ENCODE data around the gene PTPRN2. TPM values are rescaled to one million over a fixed set of nuclear protein-coding genes. Genes with fewer than 3 reads are reported as not detected.

The PTPRN2 gene
- total RNA-seq, 1 donor from 2014 or later: 15.4 TPM

DNA sequence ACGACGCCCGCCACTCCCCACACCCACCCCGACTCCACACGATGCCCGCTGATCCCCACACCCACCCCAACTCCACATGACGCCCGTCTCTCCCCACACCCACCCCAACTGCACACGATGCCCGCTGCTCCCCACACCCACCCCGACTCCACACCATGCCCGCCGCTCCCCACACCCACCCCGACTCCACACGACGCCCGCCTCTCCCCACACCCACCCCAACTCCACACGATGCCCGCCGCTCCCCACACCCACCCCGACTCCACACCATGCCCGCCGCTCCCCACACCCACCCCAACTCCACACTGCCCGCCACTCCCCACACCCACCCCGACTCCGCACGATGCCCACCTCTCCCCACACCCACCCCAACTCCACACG, 933.8 kb downstream of the PTPRN2 start:
- Mint-ChIP-seq H3K4me3 (no peak overlapping the region), H3K27ac (no peak overlapping the region), H3K4me1 (ENCODE audit: unreplicated experiment) (no peaks in the 10 kb centered on the region), H3K27me3 (no peaks in the 10 kb centered on the region), H3K9me3 (no peaks in the 10 kb centered on the region), H3K36me3 (no peaks in the 10 kb centered on the region)
- DNase-seq (ENCODE audit: extremely low spot score, unreplicated experiment): no peak
- TF ChIP-seq, protein P1, sequence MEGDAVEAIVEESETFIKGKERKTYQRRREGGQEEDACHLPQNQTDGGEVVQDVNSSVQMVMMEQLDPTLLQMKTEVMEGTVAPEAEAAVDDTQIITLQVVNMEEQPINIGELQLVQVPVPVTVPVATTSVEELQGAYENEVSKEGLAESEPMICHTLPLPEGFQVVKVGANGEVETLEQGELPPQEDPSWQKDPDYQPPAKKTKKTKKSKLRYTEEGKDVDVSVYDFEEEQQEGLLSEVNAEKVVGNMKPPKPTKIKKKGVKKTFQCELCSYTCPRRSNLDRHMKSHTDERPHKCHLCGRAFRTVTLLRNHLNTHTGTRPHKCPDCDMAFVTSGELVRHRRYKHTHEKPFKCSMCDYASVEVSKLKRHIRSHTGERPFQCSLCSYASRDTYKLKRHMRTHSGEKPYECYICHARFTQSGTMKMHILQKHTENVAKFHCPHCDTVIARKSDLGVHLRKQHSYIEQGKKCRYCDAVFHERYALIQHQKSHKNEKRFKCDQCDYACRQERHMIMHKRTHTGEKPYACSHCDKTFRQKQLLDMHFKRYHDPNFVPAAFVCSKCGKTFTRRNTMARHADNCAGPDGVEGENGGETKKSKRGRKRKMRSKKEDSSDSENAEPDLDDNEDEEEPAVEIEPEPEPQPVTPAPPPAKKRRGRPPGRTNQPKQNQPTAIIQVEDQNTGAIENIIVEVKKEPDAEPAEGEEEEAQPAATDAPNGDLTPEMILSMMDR (conservative IDR thresholded peaks at IDR 0.05): no peak

DNA sequence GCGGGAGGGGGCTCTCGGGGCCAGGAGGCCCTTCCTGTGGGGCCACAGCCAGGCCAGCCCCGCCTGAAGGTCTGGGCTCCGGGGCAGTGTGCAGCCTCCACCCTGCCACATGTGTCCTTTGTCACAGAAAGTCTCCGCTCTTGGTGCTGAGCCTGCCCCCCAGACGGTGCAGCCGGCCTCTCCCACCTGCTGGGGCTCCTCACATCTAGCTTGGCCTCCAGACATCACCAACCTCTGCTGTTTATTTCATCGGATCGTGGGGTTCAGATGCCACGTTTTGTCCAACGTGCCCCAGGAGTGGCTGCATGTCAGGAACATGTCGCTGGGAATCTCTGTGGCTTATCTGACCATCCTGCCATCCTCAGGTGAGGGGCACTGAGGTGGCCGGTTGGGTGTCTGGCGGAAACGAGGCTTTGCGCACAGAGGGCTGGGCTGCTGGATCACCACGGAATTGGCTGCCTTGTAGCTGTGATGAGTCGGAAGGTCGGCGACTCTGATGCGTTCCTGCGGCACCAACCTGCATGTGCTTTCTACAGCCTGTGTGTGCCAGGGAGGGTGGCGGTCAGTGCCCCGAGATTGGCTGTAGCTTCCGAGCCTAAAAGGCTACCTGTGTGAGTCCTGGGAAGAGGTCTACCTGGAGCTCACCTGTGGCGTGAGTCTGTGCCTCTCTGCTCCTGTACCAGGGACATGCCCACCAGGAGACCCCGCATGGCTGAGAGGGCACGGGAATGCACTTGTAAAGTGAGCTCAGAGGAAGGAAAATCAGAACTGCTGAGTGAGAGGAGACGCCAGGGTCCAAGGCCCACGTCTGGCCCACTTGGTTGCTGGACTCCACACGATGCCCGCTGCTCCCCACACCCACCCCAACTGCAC, 934.4 kb downstream of the PTPRN2 start:
- Mint-ChIP-seq H3K4me1 (ENCODE audit: unreplicated experiment) (no peaks in the 10 kb centered on the region), H3K36me3 (no peaks in the 10 kb centered on the region), H3K27ac (no peak overlapping the region), H3K9me3 (no peaks in the 10 kb centered on the region), H3K4me3 (no peak overlapping the region), H3K27me3 (no peaks in the 10 kb centered on the region)
- TF ChIP-seq, protein P1 (conservative IDR thresholded peaks at IDR 0.05): no peak
- DNase-seq (ENCODE audit: extremely low spot score, unreplicated experiment): no peak

DNA sequence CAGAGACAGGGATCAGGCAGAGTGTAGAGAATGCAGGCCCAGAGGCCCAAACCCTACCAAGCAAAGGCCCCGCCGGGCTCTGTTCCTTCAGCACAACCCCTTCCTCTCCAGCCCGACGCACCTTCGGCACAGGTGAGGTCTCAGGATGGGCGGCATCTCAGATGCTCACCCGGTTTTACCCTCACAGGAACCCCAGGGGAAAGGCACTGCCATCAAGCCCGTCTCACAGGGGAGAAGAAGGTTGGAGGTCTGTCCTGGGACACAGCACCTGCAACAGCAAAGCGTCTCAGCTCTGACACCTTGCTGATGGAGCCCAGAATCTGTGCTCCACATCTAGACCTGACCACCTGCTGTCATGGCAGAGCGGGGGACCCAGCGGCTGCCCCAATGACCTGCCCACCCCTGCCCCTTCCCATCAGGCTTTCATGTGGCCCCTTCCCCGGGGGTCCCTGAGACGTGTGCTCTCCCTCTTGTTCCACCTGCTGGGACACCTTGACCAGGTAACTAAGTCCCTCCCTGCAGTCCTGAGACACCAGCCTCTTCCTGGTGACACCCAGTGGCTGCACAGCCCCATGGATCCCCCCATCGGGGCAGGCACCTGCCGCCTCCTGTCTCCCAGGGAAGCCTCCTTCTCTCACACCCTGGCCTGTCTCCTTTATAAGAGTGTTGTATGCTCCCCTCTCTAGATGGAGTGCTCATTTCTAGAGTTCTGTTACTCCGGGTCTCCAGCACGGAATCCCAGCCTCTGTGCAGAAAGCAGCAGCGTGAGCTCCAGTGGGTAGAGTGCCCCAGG, 935.3 kb downstream of the PTPRN2 start:
- H3K27ac Mint-ChIP-seq: no peak overlapping the region
- no peaks in the 10 kb centered on the region for H3K9me3 Mint-ChIP-seq
- DNase-seq (ENCODE audit: extremely low spot score, unreplicated experiment): no peak
- TF ChIP-seq, protein P1 (conservative IDR thresholded peaks at IDR 0.05): no peak
- no peaks in the 10 kb centered on the region for H3K4me1 Mint-ChIP-seq (ENCODE audit: unreplicated experiment)
- H3K4me3 Mint-ChIP-seq: no peak overlapping the region
- no peaks in the 10 kb centered on the region for H3K36me3 Mint-ChIP-seq
- no peaks in the 10 kb centered on the region for H3K27me3 Mint-ChIP-seq

DNA sequence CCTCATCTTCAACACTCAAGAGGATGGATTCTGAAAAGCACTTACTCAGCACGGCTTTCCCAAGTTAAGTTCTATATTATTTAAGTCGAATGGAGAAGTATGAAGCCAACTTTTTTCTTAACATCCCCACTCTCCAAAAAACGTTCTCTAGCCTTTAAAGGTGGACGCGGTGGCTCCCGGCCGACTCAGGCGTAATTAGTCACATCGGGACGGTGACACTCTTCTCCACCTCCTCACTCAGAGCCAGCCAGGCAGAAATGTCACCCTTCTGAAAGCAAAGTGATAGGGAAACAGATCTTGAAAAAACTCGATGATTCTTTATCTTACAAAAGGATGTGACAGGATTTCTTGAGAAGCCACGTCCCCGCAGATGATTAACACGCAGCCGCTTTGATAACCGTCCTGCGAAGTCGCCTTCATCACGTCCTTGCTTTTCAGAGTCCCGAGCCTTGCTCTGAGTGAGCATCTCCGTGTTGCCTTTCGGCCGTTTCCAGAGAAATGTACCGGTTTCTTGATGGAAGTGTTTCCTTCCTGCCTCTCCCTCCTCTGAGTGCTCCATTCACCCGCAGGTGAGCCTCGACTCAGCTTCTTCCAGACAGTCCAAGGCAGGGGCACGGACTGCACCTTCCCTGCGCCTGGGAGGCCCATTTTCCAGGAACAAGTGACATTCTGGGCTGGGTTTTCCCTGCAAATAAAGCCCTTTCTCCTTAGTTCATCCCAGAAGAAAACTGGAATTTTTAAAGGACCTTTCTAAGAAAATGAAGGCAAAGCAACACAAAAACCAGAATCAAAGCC, 936.1 kb downstream of the PTPRN2 start:
- Mint-ChIP-seq H3K9me3 (no peaks in the 10 kb centered on the region), H3K4me1 (ENCODE audit: unreplicated experiment) (no peaks in the 10 kb centered on the region), H3K27me3 (no peaks in the 10 kb centered on the region), H3K4me3 (no peak overlapping the region), H3K36me3 (no peaks in the 10 kb centered on the region), H3K27ac (no peak overlapping the region)
- TF ChIP-seq, protein P1 (conservative IDR thresholded peaks at IDR 0.05): no peak
- DNase-seq (ENCODE audit: extremely low spot score, unreplicated experiment): no peak

DNA sequence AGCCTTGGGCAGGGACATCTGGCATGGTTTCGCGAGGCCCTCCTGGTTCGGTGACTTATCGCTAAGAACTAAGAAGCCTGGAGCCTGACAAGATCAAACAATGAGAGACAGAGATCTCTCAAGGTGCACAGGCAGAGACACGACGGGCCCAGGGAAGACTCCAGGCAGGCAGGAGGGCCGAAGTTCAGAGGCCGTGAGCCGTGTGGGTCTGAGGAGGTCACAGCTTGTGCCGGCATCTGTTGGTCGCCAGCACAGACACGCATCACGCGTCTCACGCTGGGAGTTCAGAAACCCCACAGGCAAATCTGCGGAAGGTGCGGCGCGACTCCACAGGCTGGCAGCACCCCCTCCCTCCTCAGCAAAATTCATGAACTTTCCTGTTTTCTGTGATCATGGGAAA, 936.8 kb downstream of the PTPRN2 start:
- Mint-ChIP-seq H3K4me3 (no peak overlapping the region), H3K36me3 (no peaks in the 10 kb centered on the region), H3K9me3 (no peaks in the 10 kb centered on the region), H3K27me3 (no peaks in the 10 kb centered on the region), H3K4me1 (ENCODE audit: unreplicated experiment) (no peaks in the 10 kb centered on the region), H3K27ac (no peak overlapping the region)
- TF ChIP-seq, protein P1 (conservative IDR thresholded peaks at IDR 0.05): no peak
- DNase-seq (ENCODE audit: extremely low spot score, unreplicated experiment): no peak

Measured in type B pancreatic cell (in vitro differentiated cells).